ENCODE data around the gene LRP6. TPM values are rescaled to one million over a fixed set of nuclear protein-coding genes. Genes with fewer than 3 reads are reported as not detected.

LRP6 gene
- total RNA-seq, 1 donor from 2014 or later = 71.0 TPM

DNA sequence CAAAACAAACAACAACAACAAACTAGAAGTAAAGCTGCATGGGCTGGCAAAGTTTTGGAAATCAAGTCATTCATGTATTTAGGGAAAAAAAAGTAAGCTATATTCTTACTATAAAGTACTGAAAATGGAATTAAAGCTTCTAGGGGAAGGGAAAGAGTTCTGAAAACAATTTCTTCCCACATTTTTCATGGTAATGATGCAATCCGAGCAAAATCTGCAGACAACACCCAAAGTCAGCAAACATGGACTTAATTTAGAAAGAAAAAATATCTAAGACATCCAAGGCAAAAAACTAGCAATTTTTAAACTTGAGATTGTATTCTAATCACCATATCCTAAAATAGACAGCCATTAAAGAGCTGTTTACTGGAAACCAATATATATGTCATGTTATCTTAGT, 86.3 kb downstream of the LRP6 start:
- Histone ChIP-seq H3K27ac (peak overlapping the region; percentile 31), H3K9me3 (no peaks in the 10 kb centered on the region)
- intact Hi-C loops (cut with DNase I) = no loop called here

GRCh38 chr12:12180136-12180535, 86.7 kb downstream of the LRP6 start:
- no peaks in the 10 kb centered on the region for H3K9me3 ChIP-seq
- H3K27ac ChIP-seq = peak overlapping the region; percentile 31
- intact Hi-C loops (cut with DNase I) = no loop called here
- no peak overlapping the region for H3K4me3 ChIP-seq
- no peak for DNase-seq (ENCODE audit: extremely low spot score in 2 of 2)
- no peaks in the 10 kb centered on the region for H3K27me3 ChIP-seq
- peaks cover 42% of the 10 kb centered on the region for H3K4me1 ChIP-seq
- TF ChIP-seq POLR2A (IDR thresholded peaks at IDR 0.05) = no peak
- no peak for TF ChIP-seq POLR2AphosphoS5 (IDR thresholded peaks at IDR 0.05; ENCODE audit: insufficient read depth in 1 of 2, low read depth in 1 of 2)
- TF ChIP-seq, protein P1, sequence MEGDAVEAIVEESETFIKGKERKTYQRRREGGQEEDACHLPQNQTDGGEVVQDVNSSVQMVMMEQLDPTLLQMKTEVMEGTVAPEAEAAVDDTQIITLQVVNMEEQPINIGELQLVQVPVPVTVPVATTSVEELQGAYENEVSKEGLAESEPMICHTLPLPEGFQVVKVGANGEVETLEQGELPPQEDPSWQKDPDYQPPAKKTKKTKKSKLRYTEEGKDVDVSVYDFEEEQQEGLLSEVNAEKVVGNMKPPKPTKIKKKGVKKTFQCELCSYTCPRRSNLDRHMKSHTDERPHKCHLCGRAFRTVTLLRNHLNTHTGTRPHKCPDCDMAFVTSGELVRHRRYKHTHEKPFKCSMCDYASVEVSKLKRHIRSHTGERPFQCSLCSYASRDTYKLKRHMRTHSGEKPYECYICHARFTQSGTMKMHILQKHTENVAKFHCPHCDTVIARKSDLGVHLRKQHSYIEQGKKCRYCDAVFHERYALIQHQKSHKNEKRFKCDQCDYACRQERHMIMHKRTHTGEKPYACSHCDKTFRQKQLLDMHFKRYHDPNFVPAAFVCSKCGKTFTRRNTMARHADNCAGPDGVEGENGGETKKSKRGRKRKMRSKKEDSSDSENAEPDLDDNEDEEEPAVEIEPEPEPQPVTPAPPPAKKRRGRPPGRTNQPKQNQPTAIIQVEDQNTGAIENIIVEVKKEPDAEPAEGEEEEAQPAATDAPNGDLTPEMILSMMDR (IDR thresholded peaks at IDR 0.05) = no peak
- H3K36me3 ChIP-seq = no peaks in the 10 kb centered on the region

More for the DNA sequence above, 86.3 kb downstream of the LRP6 start:
- TF ChIP-seq, protein P1 (IDR thresholded peaks at IDR 0.05) = no peak
- TF ChIP-seq POLR2A (IDR thresholded peaks at IDR 0.05) = no peak
- no peak for TF ChIP-seq POLR2AphosphoS5 (IDR thresholded peaks at IDR 0.05; ENCODE audit: insufficient read depth in 1 of 2, low read depth in 1 of 2)
- Histone ChIP-seq H3K4me3 (no peak overlapping the region), H3K27me3 (no peaks in the 10 kb centered on the region), H3K36me3 (no peaks in the 10 kb centered on the region), H3K4me1 (peaks cover 41% of the 10 kb centered on the region)
- DNase-seq (ENCODE audit: extremely low spot score in 2 of 2) = no peak

- H3K27me3 ChIP-seq = no peaks in the 10 kb centered on the region
- intact Hi-C loops (cut with DNase I) = no loop called here
Measured at GRCh38 chr12:12178559-12178958, 88.3 kb downstream of the LRP6 start.

DNA sequence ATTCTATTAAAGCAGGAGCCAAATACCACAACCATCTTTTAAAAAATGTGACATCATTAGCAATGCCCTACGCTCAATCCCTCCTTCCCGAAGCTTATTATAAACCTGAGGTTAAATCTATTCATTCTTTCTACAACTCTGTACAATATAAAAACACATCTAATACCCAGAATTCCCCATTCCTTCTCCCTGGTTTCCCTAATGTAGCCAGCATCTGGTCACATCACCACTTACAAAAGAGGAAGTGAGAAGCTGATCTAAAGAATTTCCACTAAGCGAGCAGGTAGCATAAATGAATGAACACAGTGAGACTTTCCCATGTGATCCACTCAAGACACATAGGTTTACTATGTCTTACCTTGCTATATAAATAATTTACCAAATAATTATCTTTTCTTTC, 90.4 kb downstream of the LRP6 start:
- no peaks in the 10 kb centered on the region for H3K9me3 ChIP-seq
- no peak overlapping the region for H3K4me3 ChIP-seq
- intact Hi-C loops (cut with DNase I) = no loop called here
- no peak for DNase-seq (ENCODE audit: extremely low spot score in 2 of 2)
- H3K4me1 ChIP-seq = peaks cover 38% of the 10 kb centered on the region
- H3K27me3 ChIP-seq = no peaks in the 10 kb centered on the region
- TF ChIP-seq POLR2AphosphoS5 (IDR thresholded peaks at IDR 0.05; ENCODE audit: insufficient read depth in 1 of 2, low read depth in 1 of 2) (no peak), POLR2A (IDR thresholded peaks at IDR 0.05) (no peak)
- TF ChIP-seq, protein P1 (IDR thresholded peaks at IDR 0.05) = no peak
- no peak overlapping the region for H3K27ac ChIP-seq
- H3K36me3 ChIP-seq = no peaks in the 10 kb centered on the region

More at GRCh38 chr12:12178559-12178958, 88.3 kb downstream of the LRP6 start:
- no peak overlapping the region for H3K27ac ChIP-seq
- H3K9me3 ChIP-seq = no peaks in the 10 kb centered on the region
- peaks cover 42% of the 10 kb centered on the region for H3K4me1 ChIP-seq
- TF ChIP-seq POLR2A (IDR thresholded peaks at IDR 0.05) (no peak), POLR2AphosphoS5 (IDR thresholded peaks at IDR 0.05; ENCODE audit: insufficient read depth in 1 of 2, low read depth in 1 of 2) (no peak)
- TF ChIP-seq, protein P1 (IDR thresholded peaks at IDR 0.05) = no peak
- DNase-seq (ENCODE audit: extremely low spot score in 2 of 2) = no peak
- no peaks in the 10 kb centered on the region for H3K36me3 ChIP-seq
- H3K4me3 ChIP-seq = no peak overlapping the region

DNA sequence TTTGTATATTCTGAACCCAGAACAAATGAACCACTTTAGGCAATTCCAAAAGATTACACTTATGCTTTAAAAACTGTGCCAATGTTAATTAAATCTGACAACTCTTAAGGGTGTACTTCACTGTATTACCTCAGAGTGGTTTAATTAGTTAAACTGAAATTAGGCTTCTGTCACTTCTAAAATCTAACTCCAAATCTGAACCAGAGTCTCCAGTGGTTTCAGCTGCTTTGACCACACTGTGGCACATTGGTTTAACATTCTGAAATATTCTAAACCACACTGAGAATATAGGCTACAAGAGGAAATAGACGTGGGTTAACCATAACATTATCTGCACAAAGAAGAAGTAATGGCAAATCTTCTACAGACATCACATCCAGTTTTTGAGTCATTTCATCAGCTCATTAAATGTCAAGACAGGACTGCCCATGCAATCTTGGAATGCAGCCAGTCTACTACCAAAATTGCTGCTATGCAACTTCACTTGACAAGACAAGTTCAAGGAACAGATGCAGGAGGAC, 94.8 kb downstream of the LRP6 start:
- DNase-seq (ENCODE audit: extremely low spot score in 2 of 2) = no peak
- H3K9me3 ChIP-seq = no peaks in the 10 kb centered on the region
- no peaks in the 10 kb centered on the region for H3K36me3 ChIP-seq
- no peaks in the 10 kb centered on the region for H3K27me3 ChIP-seq
- TF ChIP-seq, protein P1 (IDR thresholded peaks at IDR 0.05) = no peak
- TF ChIP-seq POLR2AphosphoS5 (IDR thresholded peaks at IDR 0.05; ENCODE audit: insufficient read depth in 1 of 2, low read depth in 1 of 2) = peak in 1 of 2 donors; percentile 29
- no peak overlapping the region for H3K4me3 ChIP-seq
- intact Hi-C loops (cut with DNase I) = no loop called here
- no peak overlapping the region for H3K27ac ChIP-seq
- peaks cover 24% of the 10 kb centered on the region for H3K4me1 ChIP-seq
